ENCODE measurements around the gene CCL7.

GRCh38 chr17:34246446-34246845 is 23.6 kb upstream of the CCL7 start:
- TF ChIP-seq, protein P1, sequence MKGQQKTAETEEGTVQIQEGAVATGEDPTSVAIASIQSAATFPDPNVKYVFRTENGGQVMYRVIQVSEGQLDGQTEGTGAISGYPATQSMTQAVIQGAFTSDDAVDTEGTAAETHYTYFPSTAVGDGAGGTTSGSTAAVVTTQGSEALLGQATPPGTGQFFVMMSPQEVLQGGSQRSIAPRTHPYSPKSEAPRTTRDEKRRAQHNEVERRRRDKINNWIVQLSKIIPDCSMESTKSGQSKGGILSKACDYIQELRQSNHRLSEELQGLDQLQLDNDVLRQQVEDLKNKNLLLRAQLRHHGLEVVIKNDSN (CRISPR knock-in tag; IDR thresholded peaks at IDR 0.05), result no peak
- no peak for TF ChIP-seq NR2C1 (IDR thresholded peaks at IDR 0.05)
- no peak for TF ChIP-seq NR2C1 (tag; IDR thresholded peaks at IDR 0.05)
- no peak for TF ChIP-seq TCF7L2 (IDR thresholded peaks at IDR 0.05; ENCODE audit: low read depth, low read length)
- TF ChIP-seq POLR2A (conservative IDR thresholded peaks at IDR 0.05), result no peak
- no peak for TF ChIP-seq HDGF (IDR thresholded peaks at IDR 0.05)
- TF ChIP-seq HMGN3 (IDR thresholded peaks at IDR 0.05; ENCODE audit: borderline replicate concordance, extremely low read depth, insufficient read length, low read depth, low read length), result no peak
- TF ChIP-seq HNRNPLL (IDR thresholded peaks at IDR 0.05; ENCODE audit: low read depth, low read length, poor library complexity, severe bottlenecking), result no peak
- TF ChIP-seq, protein P2, sequence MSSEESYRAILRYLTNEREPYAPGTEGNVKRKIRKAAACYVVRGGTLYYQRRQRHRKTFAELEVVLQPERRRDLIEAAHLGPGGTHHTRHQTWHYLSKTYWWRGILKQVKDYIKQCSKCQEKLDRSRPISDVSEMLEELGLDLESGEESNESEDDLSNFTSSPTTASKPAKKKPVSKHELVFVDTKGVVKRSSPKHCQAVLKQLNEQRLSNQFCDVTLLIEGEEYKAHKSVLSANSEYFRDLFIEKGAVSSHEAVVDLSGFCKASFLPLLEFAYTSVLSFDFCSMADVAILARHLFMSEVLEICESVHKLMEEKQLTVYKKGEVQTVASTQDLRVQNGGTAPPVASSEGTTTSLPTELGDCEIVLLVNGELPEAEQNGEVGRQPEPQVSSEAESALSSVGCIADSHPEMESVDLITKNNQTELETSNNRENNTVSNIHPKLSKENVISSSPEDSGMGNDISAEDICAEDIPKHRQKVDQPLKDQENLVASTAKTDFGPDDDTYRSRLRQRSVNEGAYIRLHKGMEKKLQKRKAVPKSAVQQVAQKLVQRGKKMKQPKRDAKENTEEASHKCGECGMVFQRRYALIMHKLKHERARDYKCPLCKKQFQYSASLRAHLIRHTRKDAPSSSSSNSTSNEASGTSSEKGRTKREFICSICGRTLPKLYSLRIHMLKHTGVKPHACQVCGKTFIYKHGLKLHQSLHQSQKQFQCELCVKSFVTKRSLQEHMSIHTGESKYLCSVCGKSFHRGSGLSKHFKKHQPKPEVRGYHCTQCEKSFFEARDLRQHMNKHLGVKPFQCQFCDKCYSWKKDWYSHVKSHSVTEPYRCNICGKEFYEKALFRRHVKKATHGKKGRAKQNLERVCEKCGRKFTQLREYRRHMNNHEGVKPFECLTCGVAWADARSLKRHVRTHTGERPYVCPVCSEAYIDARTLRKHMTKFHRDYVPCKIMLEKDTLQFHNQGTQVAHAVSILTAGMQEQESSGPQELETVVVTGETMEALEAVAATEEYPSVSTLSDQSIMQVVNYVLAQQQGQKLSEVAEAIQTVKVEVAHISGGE (CRISPR knock-in tag; IDR thresholded peaks at IDR 0.05), result no peak
